Hematopoietic multipotent progenitor cell treated with erythropoietin and hydrocortisone succinate and interleukin-3 and kit ligand, for 15 days (in vitro differentiated cells): ENCODE results near the gene RPA1.
"Not testable (repeated sequence)": the region's sequence is repeated elsewhere in the genome, so short reads cannot be mapped to it uniquely, and the experiment has no call there.

Experiments used
- DNase-seq: peaks from one replicate; pipeline ENCODE4 v3.0.0-alpha.2; 2015; ENCODE audit warnings: low spot score

The RPA1 gene

DNA sequence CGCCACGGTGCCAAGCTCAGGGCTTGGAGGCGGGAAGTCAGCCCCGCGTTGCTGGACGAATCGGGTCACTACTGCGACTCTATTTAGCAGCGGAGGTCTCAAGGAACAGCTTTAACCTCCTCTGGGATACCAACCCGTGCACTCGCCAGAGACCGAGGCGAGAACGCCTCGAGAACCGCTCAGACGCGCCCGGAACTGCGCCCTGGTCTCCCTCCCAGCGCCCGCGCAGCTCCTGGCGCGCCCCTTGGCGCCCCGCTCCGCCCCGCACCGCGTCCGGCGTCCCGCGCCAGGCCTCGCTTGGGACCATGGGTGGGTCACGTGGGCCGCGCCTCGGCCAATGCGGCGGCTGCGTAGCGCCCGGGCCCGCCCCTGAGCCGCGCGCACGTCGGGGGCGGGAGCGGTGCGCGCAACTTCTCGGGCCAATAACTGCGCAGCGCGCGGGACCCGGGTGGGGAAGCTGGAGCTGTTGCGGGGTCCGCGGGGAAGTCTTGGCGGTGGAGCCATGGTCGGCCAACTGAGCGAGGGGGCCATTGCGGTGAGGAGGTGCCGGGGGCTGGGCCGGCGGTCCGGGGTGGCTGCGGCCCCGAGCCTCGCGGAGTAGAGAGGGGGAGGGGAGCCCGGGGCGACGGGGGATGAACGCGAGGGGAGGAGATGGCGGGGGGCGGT lies at the start of gene RPA1, which contains the start of gene SMYD4:
RPA1 (plus strand) TSS at position 414 of the 666 bp plus-strand sequence; CDS start at position 503, 89 bp downstream.
SMYD4 (minus strand) TSS at position 311 of the 666 bp plus-strand sequence. CDS start 1,908 bp downstream, outside the sequence.
- peak; percentile 92 for DNase-seq

DNA sequence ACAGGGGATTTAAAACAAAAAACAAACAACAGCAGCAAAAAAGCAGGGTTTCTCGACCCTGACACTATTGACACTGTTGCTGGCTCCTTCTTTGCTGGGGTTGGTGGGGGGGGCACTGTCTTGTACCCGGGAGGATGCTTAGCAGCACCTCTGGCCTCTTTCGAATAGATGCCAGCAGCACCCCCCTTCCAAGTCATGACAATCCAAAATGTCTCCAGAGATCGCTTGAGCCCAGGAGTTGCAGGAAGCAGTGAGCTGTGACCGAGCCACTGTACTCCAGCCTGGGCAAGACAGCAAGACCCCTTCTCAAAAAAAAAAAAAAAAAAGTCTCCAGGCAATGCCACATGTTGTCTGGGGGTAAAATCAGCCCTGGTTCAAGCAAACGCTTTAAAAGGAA lies 47.6 kb upstream of the RPA1 start:
- DNase-seq: no peak

DNA sequence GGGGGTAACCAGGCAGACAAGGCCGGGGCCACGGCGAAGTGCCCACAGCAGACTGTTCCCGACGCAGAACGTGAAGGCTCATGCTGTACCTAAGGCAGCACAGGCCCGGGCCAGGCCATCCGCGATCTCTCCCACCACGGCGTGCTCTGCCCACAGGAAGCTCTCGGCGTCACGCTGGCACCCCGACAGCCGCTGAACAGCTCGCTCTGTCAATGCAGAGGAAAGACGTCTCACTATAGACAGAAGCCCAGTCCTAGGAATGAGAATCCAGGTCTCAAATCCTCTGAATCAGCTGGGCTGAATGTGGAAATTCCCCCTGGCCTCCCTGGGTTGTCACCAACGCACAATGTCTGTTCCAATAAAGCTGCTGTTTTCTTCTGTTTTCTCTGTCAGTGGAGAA lies 46.5 kb upstream of the RPA1 start:
- no peak for DNase-seq

DNA sequence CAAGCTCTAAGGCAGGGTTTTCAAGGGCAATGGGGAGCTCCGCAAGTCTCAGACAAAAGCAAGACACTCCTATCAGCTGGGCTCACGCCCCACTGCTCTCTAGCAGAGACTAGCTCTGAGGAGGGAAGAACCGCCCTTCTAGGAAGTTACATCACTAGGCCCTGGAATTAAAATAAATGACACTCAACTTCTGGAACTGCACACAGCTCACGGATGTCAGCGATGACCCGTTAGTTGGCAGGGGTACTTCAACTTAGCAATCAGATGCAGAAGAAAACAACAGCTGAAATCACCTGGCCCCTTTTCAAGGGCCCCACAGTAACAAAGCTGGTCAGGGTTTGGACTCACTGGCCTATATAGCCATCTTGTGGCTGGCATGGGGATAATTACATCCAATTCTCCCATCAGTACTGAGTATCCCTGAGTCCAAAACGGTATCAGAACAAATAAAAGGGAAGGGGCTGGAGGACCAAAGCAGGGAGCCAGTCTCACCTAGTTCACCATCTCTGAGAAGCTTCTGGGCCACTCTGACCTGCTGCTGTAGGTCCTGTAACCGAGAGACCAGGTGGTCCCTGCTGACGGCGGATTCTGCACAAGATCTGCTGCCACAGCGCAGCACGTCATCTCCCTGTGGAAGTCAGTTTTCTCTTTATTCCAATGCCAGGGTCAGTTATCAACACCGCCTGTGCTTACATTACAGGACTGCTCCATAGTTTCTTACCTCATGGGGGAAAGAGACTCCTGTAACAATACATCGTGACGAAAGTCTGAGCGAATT lies 45.8 kb upstream of the RPA1 start:
- DNase-seq: peak; percentile 89

DNA sequence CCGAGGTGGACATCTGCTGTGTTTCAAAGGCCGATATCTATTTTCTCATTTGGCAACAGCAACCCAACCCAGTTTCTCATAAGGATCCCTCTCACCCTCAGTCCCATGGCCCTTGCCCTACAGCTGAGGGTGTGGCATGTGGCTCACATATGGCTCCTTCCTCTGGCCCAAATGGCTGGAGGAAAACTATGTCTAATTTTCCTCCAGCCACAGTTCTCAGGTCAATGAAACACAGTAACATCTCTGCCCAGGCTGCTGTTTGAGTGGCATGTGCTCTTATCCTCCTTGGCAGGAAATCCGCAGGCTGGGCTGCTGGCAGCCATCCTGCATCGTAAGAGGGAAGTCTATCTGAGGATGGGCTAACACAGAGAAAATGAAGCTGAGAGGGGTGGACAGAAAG lies 43.9 kb upstream of the RPA1 start:
- no peak for DNase-seq

DNA sequence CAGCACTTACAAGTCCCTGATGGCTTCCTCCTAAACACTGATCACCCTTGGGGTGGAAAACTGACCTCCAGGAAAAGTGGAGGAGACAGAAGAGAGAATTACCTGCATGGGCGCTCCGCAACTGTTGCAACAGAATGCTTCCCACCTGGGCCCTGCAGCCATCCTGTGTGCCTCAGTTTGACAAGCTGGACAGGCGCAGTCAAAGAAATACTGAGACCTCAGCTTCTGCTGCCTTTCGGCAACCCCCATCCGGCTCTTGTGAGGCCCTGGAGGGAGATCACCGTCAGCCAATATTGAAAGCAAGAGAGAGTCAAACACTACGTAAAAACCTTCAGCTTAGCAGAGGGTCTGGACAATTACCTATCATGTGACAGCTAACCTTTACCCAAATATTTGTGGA lies 43.1 kb upstream of the RPA1 start:
- DNase-seq: no peak

DNA sequence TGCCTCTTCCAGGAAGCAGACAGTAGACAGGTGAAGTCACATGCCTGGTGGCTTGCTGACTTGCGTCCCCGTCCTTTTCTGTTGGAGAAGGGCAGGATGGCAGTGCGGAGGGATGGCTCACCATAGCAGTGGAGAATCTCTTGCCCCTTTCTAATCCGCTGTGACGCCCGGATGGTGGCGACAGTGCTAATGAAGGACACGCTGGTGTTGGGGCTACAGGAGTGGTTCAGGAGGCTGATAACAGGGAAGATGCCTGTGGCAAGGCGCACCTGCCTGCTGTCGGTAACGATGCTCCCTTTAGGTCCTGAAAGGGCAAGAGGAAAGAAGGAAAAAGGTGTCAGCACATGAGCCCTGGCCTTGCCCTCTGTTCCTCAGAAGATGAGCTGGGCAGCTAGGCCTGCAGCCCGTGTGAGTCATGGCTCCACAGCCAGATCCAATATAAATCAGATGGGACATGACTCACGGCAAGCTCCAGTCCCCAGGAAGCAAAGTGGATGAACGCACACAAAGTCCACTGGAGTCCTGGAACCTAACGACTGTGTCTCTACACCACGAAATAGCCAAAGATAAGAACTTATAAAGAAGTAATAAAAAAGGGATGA lies 42.4 kb upstream of the RPA1 start:
- no peak for DNase-seq

DNA sequence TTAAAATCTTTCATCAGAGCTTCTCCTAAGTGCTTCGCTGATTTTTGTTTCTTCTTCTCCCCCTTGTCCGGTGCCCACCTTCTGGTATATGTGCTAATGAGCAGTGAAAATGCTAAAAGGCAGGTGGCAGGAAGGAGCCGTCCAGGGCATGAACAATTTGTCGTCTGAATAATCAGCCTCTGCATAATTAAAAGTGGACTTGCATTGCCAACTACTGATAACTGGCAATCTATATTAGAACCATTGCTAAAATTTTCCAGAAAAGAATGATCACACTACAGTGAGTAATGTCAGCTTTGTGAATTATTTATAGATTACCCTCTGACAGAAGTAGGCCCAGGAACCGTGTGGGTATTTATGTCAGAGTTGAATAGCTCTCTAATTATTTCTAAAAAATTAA lies 39.9 kb upstream of the RPA1 start:
- DNase-seq: no peak

DNA sequence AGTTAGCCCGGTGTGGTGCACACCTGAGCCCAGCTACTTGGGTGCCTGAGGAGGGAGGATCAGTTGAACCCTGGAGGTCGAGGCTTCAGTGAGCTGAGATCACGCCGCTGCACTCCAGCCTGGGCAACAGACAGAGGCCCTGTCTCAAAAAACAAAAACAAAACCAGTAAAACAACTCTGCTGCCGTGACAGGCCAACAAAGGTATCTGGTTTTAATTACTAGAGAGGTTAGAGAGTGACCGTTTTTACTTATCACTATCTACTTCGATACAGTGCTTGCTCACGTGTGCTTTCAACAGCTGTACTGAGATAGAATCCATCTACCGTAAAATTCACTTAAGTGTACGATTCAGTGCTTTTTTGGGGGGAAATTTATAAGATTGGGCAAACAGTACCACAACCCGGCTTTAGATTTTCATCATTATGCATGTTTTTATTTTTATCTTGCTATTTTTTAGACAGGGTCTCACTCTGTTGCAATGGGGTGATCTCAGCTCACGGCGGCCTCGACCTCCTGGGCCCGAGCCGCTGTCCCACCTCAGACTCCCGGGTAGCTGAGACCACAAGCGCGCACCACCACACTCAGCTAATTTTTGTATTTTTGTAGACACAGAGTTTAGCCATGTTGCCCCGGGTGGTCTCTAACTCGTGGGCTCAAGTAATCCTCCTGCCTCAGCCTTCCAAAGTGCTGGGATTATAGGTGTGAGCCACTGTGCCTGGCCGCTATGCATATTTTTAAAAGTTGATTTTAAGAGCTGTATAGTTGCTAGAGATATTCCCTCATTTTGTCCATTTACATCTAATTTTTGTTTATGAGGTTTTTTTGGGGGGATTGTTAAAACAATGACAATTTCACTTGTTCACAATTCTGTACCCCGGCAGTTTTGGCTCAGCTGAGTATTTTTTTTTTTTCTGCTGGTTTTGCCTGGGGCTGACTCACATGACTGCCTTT lies 37.0 kb upstream of the RPA1 start:
- no peak for DNase-seq

DNA sequence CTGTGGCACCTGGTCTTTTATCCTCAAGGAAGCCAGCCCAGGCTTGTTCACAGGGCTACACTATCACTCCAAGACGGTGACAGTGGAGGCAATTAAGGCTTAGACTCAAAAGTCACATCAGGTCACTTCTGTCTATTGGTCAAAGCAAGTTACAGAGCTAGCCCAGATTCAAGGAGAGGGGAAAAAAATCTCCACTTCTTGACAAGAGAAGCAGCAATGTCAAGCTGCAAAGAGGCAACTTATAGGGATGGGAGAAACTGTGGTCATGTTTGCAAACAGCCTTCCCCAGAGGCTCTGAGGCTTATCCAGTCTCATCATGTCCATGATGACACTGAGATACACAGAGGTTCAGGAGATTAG lies 36.4 kb upstream of the RPA1 start:
- no peak for DNase-seq

DNA sequence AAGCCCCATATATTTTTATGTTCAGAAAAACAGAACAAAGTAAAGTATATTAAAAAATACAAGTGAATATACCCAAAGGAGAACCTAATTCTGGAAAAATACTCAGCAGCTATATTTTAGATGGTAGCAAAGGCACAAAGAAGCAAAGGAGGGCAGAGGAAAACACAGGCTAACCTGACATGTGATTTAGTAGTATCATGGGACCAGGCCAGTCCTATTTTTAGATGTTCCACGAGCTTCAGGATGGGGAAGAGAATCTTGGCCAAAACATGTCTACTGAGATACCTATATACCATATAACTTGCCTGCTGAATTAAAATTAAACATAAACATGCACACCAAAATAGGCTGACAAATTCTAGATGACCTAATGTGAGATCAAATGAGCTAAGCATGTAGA lies 33.0 kb upstream of the RPA1 start:
- no peak for DNase-seq

DNA sequence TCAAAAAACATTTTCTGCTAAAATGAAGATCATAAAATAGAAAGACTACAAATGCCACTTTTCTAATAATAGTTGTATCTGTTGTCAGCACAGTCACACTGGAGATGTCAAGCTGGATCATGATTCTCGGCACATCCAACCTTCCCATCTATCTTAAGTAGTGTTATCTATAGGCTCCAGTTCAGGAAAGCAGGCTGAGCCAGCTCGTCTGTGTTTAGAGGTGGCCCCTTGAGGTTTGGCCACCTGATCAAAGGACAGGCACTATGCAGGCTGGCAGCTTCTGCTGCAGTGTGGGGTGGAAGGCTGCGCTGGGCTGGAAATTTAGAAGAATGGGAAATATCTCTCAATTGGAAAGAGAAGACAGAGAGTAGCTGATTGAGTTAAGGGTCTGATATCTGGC lies 32.5 kb upstream of the RPA1 start:
- no peak for DNase-seq

DNA sequence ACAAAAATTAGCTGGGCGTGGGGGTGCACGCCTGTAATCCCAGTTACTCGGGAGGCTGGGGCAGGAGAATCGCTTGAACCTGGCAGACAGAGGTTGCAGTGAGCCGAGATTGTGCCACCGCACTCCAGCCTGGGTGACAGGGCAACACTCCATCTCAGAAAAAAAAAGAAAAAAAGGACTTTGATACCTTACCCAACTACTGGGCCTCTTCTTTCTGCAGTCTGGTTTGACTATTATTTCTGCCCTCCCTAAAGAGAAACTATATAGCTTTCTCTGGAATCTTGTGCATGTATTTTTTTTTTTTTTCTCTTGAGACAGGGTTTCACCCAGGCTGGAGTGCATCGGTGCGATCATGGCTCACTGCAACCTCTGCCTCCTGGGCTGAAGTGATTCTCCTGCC lies 32.0 kb upstream of the RPA1 start:
- DNase-seq: not testable (repeated sequence)

DNA sequence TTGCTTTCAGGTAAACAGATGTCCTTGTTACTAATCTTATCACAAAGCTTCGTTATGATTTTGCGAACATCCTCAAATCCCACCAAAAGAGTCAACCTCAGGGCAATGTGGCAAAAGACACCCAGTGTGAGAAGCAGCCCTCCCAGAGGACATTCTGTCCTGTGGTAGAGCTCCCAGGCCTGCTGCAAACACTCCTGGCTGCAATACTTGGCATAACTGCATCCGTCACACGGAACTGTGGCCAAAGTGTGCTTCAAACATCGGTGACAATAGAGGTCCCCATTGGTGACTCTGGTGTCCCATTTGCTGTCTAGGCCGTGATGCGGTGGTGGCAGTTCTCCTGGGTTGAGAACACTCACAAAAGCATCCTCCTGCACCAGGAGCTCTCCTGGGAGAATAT lies 29.6 kb upstream of the RPA1 start:
- no peak for DNase-seq

DNA sequence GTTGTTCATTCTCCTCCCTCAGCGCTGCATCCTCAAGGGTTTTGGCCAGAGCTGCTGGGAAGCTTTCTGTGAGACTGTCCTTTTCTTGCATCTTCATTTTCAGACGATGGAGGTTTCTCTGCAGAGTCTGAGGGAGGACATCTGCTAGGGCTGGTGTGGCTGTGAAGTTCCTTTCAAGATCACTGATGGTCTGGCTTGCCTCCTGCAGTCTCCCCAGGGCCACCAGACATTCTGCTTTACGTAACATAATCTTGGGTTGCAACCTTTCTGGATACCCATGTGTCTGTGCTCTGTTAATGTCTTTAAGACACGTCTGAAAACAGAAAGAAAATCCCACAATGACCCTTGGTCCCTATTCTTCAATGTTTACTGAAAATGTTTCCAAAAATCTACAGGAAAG lies 29.1 kb upstream of the RPA1 start:
- DNase-seq: no peak

DNA sequence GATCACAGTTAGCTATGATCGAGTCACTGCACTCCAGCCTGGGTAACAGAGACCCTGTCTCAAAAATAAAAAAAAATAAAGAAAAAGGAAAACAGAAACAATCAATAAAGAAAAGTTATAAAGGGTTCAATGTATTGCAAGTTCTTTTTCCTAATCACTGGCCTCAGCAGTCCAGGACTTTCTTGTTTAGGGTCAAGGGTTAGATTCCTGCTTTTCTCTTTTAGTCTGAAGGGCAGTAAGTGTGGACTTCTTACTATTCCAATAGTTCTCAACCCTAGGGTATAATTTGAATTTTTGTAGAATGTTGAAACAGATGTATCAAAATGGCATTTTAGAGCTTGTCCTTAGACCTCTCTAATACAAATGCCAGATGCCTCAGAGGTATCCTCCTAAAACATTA lies 27.4 kb upstream of the RPA1 start:
- no peak for DNase-seq

DNA sequence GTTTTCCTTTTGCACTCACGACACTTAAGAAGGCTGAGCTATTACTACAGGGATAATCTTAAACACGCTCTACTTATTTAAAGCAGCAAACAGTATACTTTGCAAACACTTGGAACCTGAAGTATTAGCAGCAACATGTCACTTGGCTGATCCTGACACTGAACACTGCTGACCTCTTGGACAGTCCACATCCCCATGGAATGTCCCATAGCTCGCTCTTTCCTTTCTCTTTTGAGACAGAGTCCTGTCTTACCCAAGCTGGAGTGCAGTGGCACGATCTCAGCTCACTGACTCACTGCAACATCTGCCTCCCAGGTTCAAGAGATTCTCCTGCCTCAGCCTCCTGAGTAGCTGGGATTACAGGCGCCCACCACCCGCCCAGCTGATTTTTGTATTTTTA lies 26.5 kb upstream of the RPA1 start:
- DNase-seq: no peak

DNA sequence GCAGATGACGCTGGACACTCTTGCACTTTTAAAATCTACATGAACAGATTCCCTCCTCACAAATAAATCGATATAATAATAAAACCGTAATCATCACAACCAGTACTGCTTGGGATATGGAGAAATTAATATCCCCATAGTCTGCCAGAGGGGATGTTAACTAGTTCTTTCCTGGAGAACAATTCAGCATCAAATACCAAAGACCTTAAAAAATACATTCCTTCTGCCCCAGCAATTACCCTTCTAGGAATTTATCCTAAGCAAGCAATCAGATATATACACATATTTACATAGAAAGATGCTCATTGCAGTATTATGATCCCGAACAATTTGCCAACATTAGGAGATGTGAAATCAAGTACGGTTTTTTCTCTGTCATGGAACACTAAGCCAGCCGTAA lies 21.9 kb upstream of the RPA1 start:
- DNase-seq: no peak

DNA sequence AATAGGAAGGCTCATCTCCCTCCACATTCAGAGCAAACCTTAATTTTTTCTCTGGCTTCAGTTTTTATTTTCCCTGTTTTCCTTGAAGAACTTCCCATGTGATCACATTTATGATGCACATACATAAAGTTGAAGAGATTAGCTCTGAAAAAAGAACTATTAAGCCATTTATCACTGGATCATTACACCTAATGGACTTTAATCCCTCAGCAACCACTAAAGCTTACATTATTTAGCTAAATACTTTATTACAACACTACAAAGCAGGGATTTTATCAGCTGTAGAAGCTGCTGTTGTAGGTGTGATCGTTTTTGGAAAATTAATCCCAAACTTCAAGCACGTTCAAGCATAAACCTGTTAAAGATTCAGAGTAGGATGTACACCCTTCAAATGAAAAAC lies 21.2 kb upstream of the RPA1 start:
- DNase-seq: no peak

DNA sequence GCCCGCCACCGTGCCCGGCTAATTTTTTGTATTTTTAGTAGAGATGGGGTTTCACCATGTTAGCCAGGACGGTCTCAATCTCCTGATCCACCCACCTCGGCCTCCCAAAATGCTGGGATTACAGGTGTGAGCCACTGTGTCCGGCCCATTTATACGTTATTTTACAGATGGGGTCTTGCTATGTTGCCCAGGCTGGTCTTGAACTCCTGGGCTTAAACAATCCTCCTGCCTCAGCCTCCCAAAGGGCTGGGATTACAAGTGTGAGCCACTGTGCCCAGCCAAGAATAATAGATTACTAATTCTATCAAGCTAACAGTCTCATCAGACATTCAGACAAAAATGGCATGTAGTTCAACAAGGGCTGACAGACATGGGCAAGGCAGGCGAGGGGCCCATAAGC lies 20.0 kb upstream of the RPA1 start:
- not testable (repeated sequence) for DNase-seq

DNA sequence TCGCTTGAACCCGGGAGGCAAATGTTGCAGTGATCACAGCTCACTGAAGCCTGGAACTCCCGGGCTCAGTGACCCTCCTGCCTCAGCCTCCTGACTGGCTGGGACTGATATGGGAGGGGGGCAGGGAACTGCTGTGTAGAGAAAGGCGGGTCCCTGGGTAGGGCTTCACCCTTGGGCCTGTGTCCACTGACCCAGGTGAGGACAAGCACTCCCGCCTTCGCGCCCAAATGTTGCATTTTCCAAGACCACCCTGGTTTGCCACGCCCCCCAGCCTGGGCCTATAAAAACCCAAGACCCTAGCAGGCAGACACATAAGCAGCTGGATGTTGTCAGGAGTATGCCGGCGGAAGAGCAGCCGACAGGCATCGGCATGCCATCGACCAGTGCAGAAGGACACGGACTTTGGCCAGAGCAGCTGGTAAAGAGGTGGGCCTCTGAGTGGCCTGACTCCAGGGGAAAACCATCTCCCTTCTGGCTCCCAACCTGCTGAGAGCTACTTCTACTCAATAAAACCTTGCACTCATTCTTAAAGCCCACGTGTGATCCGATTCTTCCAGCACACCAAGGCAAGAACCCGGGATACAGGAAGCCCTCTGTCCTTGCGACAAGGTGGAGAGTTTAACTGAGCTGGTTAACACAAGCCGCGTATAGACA lies 19.2 kb upstream of the RPA1 start:
- DNase-seq: no peak

DNA sequence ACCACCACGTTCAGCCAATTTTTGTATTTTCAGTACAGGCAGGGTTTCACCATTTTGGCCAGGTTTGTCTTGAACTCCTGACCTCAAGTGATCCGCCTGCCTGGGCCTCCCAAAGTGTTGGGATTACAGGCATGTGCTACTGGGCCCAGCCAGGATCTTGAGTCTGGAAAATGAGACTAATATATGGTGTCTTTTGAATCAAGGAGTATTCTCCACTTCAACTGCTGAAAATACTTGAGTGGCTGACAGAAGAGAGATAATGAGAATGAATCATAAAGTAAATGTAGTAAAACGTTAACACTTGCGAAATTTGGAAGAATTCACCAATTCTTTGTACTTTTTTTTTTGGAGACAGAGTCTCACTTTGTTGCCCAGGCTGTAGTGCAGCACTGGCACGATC lies 16.7 kb upstream of the RPA1 start:
- no peak for DNase-seq
